Lower leg skin (tissue), 3 donors: ENCODE results near the gene CNN3.

Source experiments
- CTCF ChIP-seq, 3 donors: fragments of 450-650 bp; IDR thresholded peaks; one replicate each; pipeline ENCODE4 v1.5.1; 2016; ENCODE audit warnings: antibody characterized with exemption in 3 of 3, mild to moderate bottlenecking in 3 of 3, moderate library complexity in 2 of 3
- POLR2A ChIP-seq, 2 donors: fragments of 450-650 bp; IDR thresholded peaks; one replicate each; pipeline ENCODE4 v1.6.1; 2016 to 2017; ENCODE audit warnings: antibody characterized with exemption in 2 of 2, mild to moderate bottlenecking in 1 of 2, moderate library complexity in 1 of 2

GRCh38 chr1:94970783-94971182 lies 43.9 kb upstream of the CNN3 start:
- TF ChIP-seq CTCF (IDR thresholded peaks at IDR 0.05) (no peak), POLR2A (IDR thresholded peaks at IDR 0.05) (no peak)
